Liver (tissue), 2 donors: Measurements from ENCODE around the gene EIF4E.
"Not testable (repeated sequence)": the region's sequence is repeated elsewhere in the genome, so short reads cannot be mapped to it uniquely, and the experiment has no call there.

Experiments
- YY1 ChIP-seq: IDR thresholded peaks from 2 replicates; pipeline ENCODE4 v1.6.1; 2016; ENCODE audit warnings: antibody characterized with exemption, mild to moderate bottlenecking
- TF ChIP-seq, protein P1 (sequence below): fragments of 150-350 bp; IDR thresholded peaks from 2 replicates; pipeline ENCODE4 v1.5.1; 2017; ENCODE audit warnings: improper control_type of control experiment, low read depth, low read length; ENCODE audit not compliant: missing input control
- donor health status: healthy.

- TF ChIP-seq, protein P1, sequence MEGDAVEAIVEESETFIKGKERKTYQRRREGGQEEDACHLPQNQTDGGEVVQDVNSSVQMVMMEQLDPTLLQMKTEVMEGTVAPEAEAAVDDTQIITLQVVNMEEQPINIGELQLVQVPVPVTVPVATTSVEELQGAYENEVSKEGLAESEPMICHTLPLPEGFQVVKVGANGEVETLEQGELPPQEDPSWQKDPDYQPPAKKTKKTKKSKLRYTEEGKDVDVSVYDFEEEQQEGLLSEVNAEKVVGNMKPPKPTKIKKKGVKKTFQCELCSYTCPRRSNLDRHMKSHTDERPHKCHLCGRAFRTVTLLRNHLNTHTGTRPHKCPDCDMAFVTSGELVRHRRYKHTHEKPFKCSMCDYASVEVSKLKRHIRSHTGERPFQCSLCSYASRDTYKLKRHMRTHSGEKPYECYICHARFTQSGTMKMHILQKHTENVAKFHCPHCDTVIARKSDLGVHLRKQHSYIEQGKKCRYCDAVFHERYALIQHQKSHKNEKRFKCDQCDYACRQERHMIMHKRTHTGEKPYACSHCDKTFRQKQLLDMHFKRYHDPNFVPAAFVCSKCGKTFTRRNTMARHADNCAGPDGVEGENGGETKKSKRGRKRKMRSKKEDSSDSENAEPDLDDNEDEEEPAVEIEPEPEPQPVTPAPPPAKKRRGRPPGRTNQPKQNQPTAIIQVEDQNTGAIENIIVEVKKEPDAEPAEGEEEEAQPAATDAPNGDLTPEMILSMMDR, result not testable (repeated sequence)
- TF ChIP-seq YY1, result not testable (repeated sequence)
Observed at GRCh38 chr4:98926257-98926656, 2.7 kb downstream of the EIF4E start.
